HL-60 (cell line): ENCODE results near the gene KRT31.

Experiments used
- GABPA ChIP-seq: IDR thresholded peaks from 2 replicates; pipeline ENCODE4 v1.6.1; 2012; ENCODE audit warnings: low read depth
- POLR2AphosphoS5 ChIP-seq: IDR thresholded peaks from 2 replicates; pipeline ENCODE4 v1.6.1; 2012; ENCODE audit warnings: low read depth
- SPI1 ChIP-seq: IDR thresholded peaks from 2 replicates; pipeline ENCODE4 v1.6.1; 2012; ENCODE audit warnings: low read depth, mild to moderate bottlenecking, borderline replicate concordance
- TF ChIP-seq, protein P1 (sequence below): IDR thresholded peaks from one replicate; pipeline ENCODE4 v1.5.1; 2011; ENCODE audit warnings: low read length, control low read depth, inconsistent platforms; ENCODE audit not compliant: insufficient read depth
- TF ChIP-seq, protein P2 (sequence below): IDR thresholded peaks from 2 replicates; pipeline ENCODE4 v1.6.1; 2012; ENCODE audit warnings: low read depth; ENCODE audit not compliant: insufficient replicate concordance

DNA sequence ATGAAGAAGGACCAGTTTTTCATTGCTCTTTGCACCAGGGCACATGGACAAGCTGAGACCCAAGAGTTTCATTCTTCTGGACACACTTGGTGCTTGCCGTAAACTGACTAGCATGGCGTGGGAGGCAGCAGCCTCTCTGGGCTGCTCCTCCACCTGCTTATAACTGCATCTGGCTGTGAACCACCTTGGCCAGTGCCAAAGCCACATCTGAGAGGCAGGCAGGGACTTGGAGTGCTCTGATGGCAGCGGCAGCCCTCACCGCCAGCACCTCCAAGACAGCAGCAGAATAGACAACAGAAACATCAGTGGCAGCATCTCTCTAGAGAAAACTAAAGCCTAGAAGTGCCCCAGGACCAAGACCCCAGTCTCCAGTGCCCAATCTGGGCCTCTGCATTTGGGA, 22.3 kb upstream of the KRT31 start:
- TF ChIP-seq, protein P1, sequence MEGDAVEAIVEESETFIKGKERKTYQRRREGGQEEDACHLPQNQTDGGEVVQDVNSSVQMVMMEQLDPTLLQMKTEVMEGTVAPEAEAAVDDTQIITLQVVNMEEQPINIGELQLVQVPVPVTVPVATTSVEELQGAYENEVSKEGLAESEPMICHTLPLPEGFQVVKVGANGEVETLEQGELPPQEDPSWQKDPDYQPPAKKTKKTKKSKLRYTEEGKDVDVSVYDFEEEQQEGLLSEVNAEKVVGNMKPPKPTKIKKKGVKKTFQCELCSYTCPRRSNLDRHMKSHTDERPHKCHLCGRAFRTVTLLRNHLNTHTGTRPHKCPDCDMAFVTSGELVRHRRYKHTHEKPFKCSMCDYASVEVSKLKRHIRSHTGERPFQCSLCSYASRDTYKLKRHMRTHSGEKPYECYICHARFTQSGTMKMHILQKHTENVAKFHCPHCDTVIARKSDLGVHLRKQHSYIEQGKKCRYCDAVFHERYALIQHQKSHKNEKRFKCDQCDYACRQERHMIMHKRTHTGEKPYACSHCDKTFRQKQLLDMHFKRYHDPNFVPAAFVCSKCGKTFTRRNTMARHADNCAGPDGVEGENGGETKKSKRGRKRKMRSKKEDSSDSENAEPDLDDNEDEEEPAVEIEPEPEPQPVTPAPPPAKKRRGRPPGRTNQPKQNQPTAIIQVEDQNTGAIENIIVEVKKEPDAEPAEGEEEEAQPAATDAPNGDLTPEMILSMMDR = no peak
- TF ChIP-seq SPI1 = no peak
- no peak for TF ChIP-seq GABPA
- no peak for TF ChIP-seq POLR2AphosphoS5
- TF ChIP-seq, protein P2, sequence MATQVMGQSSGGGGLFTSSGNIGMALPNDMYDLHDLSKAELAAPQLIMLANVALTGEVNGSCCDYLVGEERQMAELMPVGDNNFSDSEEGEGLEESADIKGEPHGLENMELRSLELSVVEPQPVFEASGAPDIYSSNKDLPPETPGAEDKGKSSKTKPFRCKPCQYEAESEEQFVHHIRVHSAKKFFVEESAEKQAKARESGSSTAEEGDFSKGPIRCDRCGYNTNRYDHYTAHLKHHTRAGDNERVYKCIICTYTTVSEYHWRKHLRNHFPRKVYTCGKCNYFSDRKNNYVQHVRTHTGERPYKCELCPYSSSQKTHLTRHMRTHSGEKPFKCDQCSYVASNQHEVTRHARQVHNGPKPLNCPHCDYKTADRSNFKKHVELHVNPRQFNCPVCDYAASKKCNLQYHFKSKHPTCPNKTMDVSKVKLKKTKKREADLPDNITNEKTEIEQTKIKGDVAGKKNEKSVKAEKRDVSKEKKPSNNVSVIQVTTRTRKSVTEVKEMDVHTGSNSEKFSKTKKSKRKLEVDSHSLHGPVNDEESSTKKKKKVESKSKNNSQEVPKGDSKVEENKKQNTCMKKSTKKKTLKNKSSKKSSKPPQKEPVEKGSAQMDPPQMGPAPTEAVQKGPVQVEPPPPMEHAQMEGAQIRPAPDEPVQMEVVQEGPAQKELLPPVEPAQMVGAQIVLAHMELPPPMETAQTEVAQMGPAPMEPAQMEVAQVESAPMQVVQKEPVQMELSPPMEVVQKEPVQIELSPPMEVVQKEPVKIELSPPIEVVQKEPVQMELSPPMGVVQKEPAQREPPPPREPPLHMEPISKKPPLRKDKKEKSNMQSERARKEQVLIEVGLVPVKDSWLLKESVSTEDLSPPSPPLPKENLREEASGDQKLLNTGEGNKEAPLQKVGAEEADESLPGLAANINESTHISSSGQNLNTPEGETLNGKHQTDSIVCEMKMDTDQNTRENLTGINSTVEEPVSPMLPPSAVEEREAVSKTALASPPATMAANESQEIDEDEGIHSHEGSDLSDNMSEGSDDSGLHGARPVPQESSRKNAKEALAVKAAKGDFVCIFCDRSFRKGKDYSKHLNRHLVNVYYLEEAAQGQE = no peak
